GM21515 (cell line): ENCODE results near the gene FGD5.

Experiments used
- ATAC-seq: cut with Tn5 transposase; IDR thresholded peaks from one replicate; pipeline ENCODE4 v1.9.1; 2021; ENCODE audit not compliant: unreplicated experiment

The FGD5 gene

DNA sequence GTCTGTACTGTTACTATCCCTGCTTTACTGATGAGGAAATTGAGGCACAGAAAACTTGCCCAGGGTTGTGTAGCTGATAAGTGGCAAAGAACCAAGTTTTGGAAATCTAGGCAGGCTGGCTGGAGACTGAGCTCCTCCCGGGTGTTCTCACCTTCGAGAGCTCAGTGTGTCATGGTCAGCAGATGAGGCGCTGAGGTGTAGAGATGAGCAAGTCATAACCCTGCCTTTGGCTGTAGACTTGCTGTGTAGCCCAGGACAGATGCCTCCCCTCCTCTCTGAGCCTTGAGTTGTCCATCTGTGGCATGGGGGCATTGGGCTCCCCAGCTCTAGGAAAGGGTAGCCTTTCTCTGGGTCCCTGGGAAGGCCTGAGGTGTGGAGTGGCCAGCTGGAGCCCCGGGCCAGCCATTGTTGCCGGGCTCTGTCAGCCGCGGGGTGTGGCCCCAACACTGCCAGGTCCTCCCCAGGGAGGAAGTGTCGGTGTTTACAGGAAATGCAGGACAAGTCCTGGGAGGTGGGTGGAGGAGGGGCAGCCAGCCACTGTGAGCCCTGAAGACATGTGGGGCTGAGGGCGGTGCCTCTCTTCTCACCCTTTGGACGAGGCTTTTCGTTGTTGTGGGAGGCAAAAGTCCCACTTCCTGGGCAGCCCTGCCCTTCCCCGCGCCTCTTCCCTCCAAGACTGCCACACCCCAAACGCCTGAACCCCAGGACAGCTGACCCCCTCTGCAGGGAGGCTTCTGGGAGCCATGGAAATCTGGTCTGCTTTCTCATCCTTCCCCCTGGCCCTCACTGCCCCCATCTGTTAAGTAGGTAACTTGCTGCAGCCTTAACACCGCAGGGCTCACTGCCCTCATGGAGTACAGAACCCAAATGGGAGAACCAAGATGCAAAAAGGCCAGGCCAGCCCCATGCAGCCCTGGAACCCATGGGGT is 29.1 kb downstream of the FGD5 start:
- no peak for ATAC-seq

- no peak for ATAC-seq
Measured at GRCh38 chr3:14848906-14849305, 30.1 kb downstream of the FGD5 start.

DNA sequence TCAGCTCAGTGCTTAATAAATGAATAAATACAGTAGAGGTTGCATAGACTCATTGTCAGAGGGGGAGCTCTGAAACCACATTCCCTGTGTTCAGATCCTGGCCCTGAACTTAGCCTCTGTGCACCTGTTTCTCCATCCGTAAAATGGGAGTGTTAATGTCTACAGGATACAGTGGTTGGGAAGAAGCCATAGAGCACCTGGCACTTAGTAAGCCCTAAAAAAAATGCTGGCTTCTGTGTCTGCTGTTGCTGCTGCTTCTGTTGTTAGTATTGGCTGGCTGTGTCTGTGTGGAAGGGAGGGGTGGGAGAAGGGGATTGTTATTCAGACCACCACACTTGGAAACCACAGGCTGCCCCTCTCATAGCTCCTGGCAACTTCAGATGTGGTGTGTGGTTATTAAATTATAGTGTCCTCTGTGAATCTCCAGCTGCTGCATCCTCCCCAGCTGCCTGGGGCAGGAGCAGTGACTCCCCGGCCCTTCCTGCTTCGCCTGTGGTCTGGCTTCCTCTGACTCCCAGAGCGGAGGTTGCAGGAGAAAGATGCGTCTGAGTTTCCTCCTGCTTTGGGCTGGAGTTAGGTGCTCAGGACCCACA is 31.0 kb downstream of the FGD5 start:
- ATAC-seq = no peak

GRCh38 chr3:14852058-14852594 is 33.4 kb downstream of the FGD5 start:
- no peak for ATAC-seq

- no peak for ATAC-seq
Measured at GRCh38 chr3:14852717-14853116, 34.0 kb downstream of the FGD5 start.

DNA sequence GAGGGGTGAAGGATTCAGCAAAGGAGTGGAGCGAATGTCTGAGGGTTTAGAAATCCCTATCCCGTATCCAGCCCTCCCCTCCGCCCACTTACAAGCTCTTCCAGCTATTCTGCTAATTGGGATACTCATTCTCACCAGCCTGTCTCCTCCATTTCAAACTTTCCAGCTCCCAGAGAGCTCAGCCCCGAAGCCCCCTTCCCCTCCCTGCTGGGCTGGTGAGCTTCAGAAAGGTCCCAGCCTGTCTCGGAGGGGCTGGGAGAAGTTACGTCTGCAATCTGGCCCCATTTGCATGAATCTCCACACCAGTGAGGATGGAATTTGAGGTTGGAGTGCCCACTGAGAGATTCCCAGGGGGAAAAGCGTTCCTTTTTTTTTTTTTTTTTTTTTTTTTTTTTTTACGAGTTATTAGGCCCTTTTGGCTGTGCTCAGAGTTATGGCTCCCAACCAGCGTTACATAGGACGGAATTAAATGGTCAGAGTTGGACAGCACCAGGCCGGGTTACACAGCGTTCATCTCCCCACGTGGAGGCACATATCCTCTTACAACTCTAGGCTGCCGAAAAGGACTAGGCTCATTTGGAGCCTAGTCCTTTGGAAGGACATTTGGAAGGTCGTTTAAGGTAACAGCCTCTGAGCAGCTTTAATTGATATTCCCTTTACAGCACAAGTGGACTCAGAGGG is 34.6 kb downstream of the FGD5 start:
- no peak for ATAC-seq

- ATAC-seq = no peak
Measured at GRCh38 chr3:14857506-14857905, 38.7 kb downstream of the FGD5 start.

- ATAC-seq = no peak
Measured at GRCh38 chr3:14858105-14858504, 39.3 kb downstream of the FGD5 start.

DNA sequence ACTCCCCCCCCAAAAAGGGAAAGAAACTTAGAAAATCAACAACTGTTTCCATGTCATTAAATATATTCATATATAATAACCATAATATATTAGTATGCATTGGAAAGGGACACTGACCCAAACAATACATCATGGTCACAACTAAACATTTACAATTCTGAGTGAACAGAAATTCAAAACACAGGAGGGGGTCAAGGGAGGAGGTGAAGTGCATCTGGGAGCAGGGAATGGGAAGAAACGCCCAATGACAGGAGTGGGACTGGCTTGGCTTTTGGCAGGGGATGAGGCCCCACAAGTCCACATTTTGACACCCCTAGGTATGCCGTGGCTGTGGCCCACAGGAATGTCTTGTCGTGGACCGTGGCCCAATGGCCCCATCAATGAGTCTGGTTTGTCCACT is 41.1 kb downstream of the FGD5 start:
- no peak for ATAC-seq

DNA sequence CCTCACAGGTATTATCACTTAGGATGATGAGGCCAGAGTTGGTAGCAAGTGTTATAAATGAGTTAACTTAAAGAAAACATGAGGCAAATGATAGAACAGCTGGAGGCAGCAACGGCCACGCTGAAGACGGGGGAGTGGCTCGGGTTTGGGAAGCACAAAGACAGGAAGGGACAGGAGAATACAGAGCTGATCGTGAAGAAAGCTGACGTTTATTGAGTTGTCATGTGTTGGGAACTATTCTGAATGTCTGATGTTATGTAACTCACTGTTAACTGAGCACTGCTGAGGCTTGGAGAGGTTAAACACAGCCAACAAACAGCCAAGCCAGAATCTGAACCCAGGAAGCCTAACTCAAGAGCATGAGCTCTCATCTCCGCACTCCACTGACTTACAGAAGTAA is 42.3 kb downstream of the FGD5 start:
- ATAC-seq = no peak

- no peak for ATAC-seq
Measured at GRCh38 chr3:14861446-14862302, 42.9 kb downstream of the FGD5 start.

DNA sequence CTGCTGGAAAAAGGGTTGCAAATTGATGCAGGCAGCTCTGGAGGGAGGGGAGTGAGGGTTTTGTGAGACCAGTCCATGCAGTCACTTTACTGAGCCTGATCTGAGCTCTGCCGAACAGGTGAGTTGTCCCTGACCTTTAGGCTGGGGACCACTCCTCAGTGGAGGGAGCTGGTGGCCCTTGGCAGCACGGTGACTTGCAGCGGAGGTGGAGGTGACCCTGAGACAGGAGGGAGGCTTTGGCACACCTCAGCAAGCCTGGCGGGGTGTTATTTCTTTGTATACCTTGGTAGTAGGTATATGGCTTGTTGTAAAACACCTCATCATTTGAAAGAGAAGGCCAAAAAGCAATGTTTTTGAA is 43.5 kb downstream of the FGD5 start:
- no peak for ATAC-seq

DNA sequence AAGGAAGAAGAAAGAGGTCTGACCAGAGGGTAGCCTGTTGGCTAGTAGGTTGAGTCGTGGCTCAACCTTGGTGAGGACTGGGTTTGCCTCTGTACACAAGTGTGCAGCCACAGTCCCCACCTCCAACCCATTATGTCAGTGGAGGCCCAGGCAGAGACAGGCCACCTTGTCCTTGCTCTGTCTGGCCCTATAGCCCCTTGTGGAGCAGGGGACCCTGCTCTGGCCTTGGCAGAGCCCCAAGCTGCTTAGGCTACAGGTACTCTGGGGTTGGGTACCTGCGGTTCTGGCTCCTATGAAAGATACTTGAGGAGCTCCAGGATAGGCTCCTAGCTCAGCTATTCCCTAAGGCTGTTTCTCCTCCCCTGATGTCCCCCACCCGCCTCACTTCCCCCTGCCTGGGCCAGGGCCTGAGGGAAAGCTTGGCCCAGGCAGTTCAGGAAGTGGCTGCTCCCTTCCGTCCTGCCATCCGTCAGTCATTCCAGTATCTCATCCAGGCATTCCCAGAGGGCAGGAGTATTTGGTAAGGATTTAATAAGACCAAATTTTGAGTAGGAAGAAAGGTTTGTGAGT is 44.0 kb downstream of the FGD5 start:
- no peak for ATAC-seq

DNA sequence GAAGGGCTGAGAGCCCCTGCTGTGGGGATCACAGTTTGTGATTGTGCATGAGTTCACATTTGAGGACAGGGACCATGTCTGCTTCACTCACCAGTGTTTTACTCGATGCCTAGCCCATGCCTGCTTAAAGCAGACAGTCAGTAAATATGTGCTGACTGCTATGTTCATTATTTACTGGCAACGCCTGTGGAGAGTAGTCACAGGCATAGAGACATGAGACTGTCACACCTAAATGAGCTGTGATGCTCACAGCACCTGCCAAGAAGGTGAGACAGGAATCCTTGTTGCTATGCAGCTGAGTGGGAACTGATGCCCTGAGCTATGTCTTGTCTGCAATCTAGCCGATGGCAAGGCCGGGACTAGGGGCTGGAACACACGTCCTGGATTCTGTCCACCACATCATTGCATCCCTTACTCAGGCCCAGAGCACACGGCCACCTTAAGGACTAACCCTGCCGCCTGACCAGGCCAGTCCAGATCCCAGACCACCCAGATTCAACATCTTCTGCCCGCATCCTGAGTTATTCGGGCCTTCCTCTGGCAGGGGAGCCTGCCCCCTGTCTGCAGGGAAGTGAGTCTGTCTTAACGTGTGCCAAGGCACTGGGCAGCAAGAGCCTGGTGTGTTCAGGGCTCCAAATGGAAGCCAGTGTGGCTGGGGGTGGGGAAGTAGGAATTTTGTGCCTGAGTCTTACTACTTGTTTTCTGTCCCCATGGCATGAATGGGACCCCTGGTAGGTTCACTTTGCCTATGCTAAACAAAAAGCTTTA is 44.8 kb downstream of the FGD5 start:
- ATAC-seq = no peak

DNA sequence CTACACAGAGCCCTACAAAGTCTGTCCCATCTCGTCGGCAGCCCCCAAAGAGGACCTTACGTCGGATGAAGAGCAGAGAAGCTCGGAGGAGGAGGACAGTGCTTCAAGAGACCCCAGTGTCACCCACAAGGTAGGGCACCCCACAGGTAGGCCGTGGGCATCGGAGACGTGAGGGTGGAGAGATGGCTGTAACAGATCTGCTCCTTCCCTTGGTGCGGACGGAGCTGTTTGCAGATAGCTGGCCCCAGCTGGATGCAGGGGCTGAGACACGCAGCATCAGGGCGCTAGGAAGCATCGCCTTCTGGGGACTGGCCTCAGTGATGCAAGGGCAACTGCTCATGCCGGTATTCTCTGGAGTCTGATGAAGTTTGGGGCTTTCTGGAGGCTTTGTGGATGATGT is 45.4 kb downstream of the FGD5 start:
- no peak for ATAC-seq

- no peak for ATAC-seq
Measured at GRCh38 chr3:14866627-14867026, 47.9 kb downstream of the FGD5 start.

- ATAC-seq = no peak
Measured at GRCh38 chr3:14867936-14868570, 49.3 kb downstream of the FGD5 start.

- ATAC-seq = no peak
Measured at GRCh38 chr3:14869917-14870782, 51.4 kb downstream of the FGD5 start.

- no peak for ATAC-seq
Measured at GRCh38 chr3:14870783-14871060, 52.0 kb downstream of the FGD5 start.
